Uterus (tissue), 4 donors: ENCODE results near the gene C21orf58. TPM values are rescaled to one million over a fixed set of nuclear protein-coding genes. Genes with fewer than 3 reads are reported as not detected.

Experiments used
- DNase-seq, 2 donors: peaks; one replicate each; pipeline ENCODE4 v3.0.0-alpha.2; 2019 to 2020
- H3K27ac ChIP-seq, 2 donors: fragments of 200-600 bp; sonication (generic); 1 replicate in 1 of 2; 2 replicates in 1 of 2; pipeline ENCODE4 v1.5.1; 2016 to 2018
- H3K27me3 ChIP-seq, 2 donors: fragments of 200-600 bp; sonication (generic); one replicate each; pipeline ENCODE4 v1.5.1; 2018 to 2019; ENCODE audit warnings: control low read depth in 1 of 2
- H3K36me3 ChIP-seq, 2 donors: fragments of 200-600 bp; sonication (generic); one replicate each; pipeline ENCODE4 v1.5.1; 2019; ENCODE audit warnings: control low read depth in 1 of 2
- H3K4me1 ChIP-seq, 2 donors: fragments of 200-600 bp; sonication (generic); one replicate each; pipeline ENCODE4 v1.5.1; 2018 to 2019; ENCODE audit warnings: control low read depth in 1 of 2
- H3K4me3 ChIP-seq, 2 donors: fragments of 200-600 bp; sonication (generic); 1 replicate in 1 of 2; 2 replicates in 1 of 2; pipeline ENCODE4 v1.5.1; 2018 to 2019; ENCODE audit warnings: mild to moderate bottlenecking in 1 of 2
- H3K9me3 ChIP-seq, 2 donors: fragments of 200-600 bp; sonication (generic); one replicate each; pipeline ENCODE4 v1.5.1; 2019; ENCODE audit warnings: control low read depth in 1 of 2
- POLR2A ChIP-seq, 2 donors: fragments of 450-650 bp; IDR thresholded peaks; one replicate each; pipeline ENCODE4 v1.6.1; 2016; ENCODE audit warnings: antibody characterized with exemption in 2 of 2, mild to moderate bottlenecking in 1 of 2, moderate library complexity in 1 of 2
- intact Hi-C: fragments of 100-400 bp; cut with DNase I; formaldehyde crosslinking; loops from one replicate; pipeline ENCODE4 v1.15.1; 2023; ENCODE audit warnings: low total_unique reads
- total RNA-seq, 4 donors: library from RNA; depleted of rRNA in 3 of 4; stranded (reverse); fragments of >200 nt in 3 of 4; gene quantifications; one replicate each; pipeline versions ENCODE4 v1.1.0 to v1.2.4, GENCODE V29; 2014 to 2023
- TF ChIP-seq, protein P1 (sequence below), 4 experiments: fragments of 200-600 bp in 2 of 4; fragments of 450-650 bp in 2 of 4; sonication (generic) in 2 of 4; IDR thresholded peaks; one replicate each; pipeline ENCODE4 v1.5.1; 2016 to 2019; ENCODE audit warnings: antibody characterized with exemption in 4 of 4, mild to moderate bottlenecking in 2 of 4, moderate library complexity in 1 of 4
- donor health status: DM: yes; HTN: yes; CAD: no.

The C21orf58 gene
- total RNA-seq, 4 donors from 2014 or later = 0.88 to 9.4 (median 5.6) TPM

DNA sequence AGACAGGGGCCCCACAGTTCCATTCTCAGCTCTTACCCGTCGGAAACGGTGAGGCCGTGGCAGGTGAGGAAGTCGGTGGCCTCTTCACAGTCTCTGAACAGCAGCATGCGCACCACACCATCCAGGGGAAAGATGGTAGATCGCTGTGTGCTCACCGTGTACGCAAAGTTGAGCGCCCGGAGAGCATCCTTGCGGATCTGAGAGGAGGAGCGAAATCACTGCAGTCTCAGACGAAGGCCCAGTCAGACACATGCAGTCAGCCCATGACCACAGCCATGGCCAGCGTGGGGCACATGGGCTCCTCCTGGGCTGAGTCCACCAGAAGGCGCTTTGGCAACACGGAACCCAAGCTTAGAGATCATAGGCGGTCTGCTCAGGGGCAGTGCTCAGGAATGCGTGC is 56.7 kb downstream of the C21orf58 start:
- Histone ChIP-seq H3K36me3 (no peaks in the 10 kb centered on the region), H3K9me3 (no peaks in the 10 kb centered on the region), H3K27me3 (no peaks in the 10 kb centered on the region), H3K4me3 (no peak overlapping the region), H3K27ac (no peak overlapping the region), H3K4me1 (no peaks in the 10 kb centered on the region)
- DNase-seq = no peak
- intact Hi-C loops = no loop called here
- TF ChIP-seq POLR2A (IDR thresholded peaks at IDR 0.05) = no peak
- TF ChIP-seq, protein P1, sequence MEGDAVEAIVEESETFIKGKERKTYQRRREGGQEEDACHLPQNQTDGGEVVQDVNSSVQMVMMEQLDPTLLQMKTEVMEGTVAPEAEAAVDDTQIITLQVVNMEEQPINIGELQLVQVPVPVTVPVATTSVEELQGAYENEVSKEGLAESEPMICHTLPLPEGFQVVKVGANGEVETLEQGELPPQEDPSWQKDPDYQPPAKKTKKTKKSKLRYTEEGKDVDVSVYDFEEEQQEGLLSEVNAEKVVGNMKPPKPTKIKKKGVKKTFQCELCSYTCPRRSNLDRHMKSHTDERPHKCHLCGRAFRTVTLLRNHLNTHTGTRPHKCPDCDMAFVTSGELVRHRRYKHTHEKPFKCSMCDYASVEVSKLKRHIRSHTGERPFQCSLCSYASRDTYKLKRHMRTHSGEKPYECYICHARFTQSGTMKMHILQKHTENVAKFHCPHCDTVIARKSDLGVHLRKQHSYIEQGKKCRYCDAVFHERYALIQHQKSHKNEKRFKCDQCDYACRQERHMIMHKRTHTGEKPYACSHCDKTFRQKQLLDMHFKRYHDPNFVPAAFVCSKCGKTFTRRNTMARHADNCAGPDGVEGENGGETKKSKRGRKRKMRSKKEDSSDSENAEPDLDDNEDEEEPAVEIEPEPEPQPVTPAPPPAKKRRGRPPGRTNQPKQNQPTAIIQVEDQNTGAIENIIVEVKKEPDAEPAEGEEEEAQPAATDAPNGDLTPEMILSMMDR (IDR thresholded peaks at IDR 0.05) = no peak

DNA sequence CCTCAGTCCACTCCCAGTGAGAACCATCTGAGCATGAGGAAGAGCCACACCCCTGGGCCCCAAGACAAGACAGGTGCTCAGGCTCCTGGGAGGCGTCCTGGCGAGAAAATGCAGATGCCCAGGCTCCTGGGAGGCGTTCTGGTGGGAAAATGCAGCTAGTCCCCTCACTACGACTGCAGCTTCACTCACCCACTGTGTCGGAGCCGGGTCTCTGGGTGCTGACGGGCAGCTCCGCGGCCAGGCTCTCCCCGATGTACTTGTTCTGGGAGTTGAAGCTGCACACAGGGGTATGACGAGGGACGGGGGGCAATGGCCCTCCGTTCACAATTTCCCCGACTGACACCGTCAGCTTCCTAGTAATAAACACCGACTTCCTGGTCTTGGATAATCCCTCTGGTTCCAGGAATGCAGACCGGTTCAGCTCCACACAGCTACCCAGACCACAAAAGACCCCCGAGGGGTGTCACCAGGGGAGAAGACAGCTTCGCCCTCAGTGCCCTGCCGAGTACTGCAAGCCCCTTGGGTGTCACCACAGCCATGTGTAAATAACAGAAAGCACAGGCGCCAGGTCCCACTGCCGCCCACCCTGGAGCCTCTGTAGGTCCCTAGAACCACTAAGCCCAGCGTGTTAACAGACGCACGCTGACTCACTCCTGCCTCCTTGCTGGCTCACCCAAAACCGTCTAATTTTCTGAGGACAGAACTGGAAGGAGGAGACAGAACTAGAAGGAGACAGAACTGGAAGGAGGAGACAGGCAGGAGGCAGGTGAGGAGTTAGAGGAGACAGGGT is 57.7 kb downstream of the C21orf58 start:
- DNase-seq = no peak
- intact Hi-C loops = no loop called here
- no peaks in the 10 kb centered on the region for H3K36me3 ChIP-seq
- no peaks in the 10 kb centered on the region for H3K9me3 ChIP-seq
- H3K4me1 ChIP-seq = no peaks in the 10 kb centered on the region
- H3K4me3 ChIP-seq = no peak overlapping the region
- no peak overlapping the region for H3K27ac ChIP-seq
- H3K27me3 ChIP-seq = no peaks in the 10 kb centered on the region
- TF ChIP-seq POLR2A (IDR thresholded peaks at IDR 0.05) = no peak
- TF ChIP-seq, protein P1 (IDR thresholded peaks at IDR 0.05) = no peak

DNA sequence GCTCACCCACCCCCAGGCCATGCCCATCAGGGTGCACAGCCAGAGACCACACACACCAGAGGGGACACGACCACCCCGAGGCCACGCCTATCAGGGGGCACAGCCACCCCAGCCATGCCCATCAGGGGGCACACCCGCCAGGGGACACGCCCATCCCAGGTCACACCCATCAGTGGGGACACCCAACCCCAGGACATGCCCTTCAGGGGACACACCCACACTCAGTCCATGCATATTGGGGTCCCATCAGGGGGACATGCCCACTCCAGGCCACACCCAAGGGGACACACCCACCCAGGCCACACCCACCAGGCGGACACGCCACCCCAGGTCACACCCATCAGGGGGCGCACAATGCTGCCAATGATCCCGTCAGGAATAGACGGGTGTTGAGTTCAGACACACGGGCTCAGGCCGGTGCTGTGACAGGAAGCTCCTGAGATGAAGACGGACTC is 59.0 kb downstream of the C21orf58 start:
- no peaks in the 10 kb centered on the region for H3K9me3 ChIP-seq
- H3K4me1 ChIP-seq = no peaks in the 10 kb centered on the region
- no peak for DNase-seq
- no peak overlapping the region for H3K27ac ChIP-seq
- H3K27me3 ChIP-seq = no peaks in the 10 kb centered on the region
- intact Hi-C loops = no loop called here
- H3K4me3 ChIP-seq = no peak overlapping the region
- no peaks in the 10 kb centered on the region for H3K36me3 ChIP-seq
- TF ChIP-seq POLR2A (IDR thresholded peaks at IDR 0.05) = no peak
- TF ChIP-seq, protein P1 (IDR thresholded peaks at IDR 0.05) = no peak

DNA sequence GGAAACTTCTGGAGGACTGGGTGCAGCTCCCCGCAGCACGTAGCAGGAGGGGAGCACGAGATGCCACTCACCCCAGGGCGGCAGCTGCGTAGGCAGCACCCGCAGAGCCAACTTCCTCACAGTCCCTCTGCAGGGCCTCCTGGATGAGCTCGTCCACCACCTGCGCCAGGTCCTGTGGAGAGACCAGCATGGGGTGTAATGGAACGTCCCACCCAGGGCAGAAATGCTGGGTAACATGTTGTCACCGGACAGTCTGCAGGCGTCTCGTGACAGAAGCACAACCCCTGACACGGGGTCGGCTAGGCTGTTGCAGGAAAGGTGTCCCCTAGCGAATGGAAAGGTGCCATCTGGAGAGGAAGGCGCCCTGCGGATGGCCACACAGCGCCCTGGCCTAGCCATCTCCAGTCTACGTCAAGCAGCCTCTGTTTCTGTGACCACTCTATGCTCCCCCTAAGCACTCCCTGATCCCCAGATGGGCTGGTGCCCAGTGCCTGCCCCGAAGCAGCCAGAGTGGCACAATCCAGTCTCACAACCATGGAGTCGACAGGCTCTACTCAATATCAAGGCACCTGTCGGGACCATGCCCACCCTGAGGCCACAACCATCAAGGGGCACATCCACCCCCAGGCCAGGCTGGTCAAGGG is 59.5 kb downstream of the C21orf58 start:
- H3K27ac ChIP-seq = no peak overlapping the region
- DNase-seq = no peak
- H3K36me3 ChIP-seq = no peaks in the 10 kb centered on the region
- H3K4me3 ChIP-seq = no peak overlapping the region
- intact Hi-C loops = no loop called here
- H3K27me3 ChIP-seq = no peaks in the 10 kb centered on the region
- no peaks in the 10 kb centered on the region for H3K4me1 ChIP-seq
- H3K9me3 ChIP-seq = no peaks in the 10 kb centered on the region
- TF ChIP-seq, protein P1 (IDR thresholded peaks at IDR 0.05) = no peak
- TF ChIP-seq POLR2A (IDR thresholded peaks at IDR 0.05) = no peak

DNA sequence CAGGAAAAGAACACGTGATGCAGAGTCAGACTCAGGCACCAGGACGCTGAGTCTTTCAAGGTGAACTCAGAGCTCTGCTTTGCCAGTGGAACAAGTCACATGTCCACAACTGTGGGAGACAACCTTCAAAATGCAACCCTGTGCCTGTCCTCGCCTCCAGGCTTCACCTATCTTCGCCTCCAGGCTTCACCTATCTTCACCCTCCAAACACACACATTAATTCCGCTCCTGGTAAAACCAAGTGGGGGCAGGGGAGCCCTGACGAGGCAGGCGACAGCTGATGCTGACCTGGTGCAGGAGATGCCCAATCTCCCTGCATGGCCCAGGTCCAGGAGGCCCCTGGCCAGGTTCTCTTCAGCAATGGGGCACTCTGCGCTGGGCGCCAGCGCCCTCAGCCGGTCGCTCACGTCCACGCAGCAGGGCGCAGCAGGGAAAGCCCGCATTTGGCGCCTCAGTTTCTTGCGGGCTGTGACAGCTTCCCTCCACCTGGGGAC is 67.1 kb downstream of the C21orf58 start:
- Histone ChIP-seq H3K4me1 (no peaks in the 10 kb centered on the region), H3K27me3 (no peaks in the 10 kb centered on the region), H3K36me3 (no peaks in the 10 kb centered on the region), H3K4me3 (no peak overlapping the region), H3K9me3 (no peaks in the 10 kb centered on the region), H3K27ac (no peak overlapping the region)
- TF ChIP-seq, protein P1 (IDR thresholded peaks at IDR 0.05) = no peak
- TF ChIP-seq POLR2A (IDR thresholded peaks at IDR 0.05) = no peak
- intact Hi-C loops = no loop called here
- DNase-seq = no peak
